Right lobe of liver (tissue), 6 donors: ENCODE data around the gene VTN. TPM values are rescaled to one million over a fixed set of nuclear protein-coding genes. Genes with fewer than 3 reads are reported as not detected.
A peak's percentile ranks its signal among the peaks of the same experiment; 100 is the strongest.

Experiments
- ATAC-seq, 4 donors: fragments of 200-7000 bp; cut with Tn5 transposase; one replicate each; pipeline ENCODE4 v1.9.1; 2020; ENCODE audit warnings: mild to moderate bottlenecking in 4 of 4, moderate library complexity in 4 of 4
- DNase-seq, 3 donors: peaks; one replicate each; pipeline ENCODE4 v3.0.0-alpha.2; 2020
- H3K27ac ChIP-seq, 3 donors: fragments of 200-600 bp; one replicate each; pipeline ENCODE4 v1.8.0; 2022
- H3K27me3 ChIP-seq, 2 donors: fragments of 200-600 bp; one replicate each; pipeline ENCODE4 v1.8.0; 2022
- H3K36me3 ChIP-seq, 4 donors: fragments of 200-600 bp; sonication (generic) in 1 of 4; one replicate each; pipeline versions ENCODE4 v1.5.1 to v1.8.0; 2017 to 2022; ENCODE audit warnings: control low read depth in 1 of 4
- H3K4me1 ChIP-seq, 4 donors: fragments of 200-600 bp; sonication (generic) in 1 of 4; one replicate each; pipeline versions ENCODE4 v1.5.1 to v1.8.0; 2017 to 2022; ENCODE audit warnings: control low read depth in 1 of 4
- H3K4me3 ChIP-seq, 3 donors: fragments of 200-600 bp; one replicate each; pipeline ENCODE4 v1.8.0; 2022
- H3K9me3 ChIP-seq, 4 donors: fragments of 200-600 bp; sonication (generic) in 1 of 4; one replicate each; pipeline versions ENCODE4 v1.5.1 to v1.8.0; 2017 to 2022; ENCODE audit warnings: control low read depth in 1 of 4
- CTCF ChIP-seq, 4 donors: fragments of 200-600 bp in 3 of 4; fragments of 450-650 bp in 1 of 4; IDR thresholded peaks; one replicate each; pipeline versions ENCODE4 v1.5.1 to v1.8.0; 2016 to 2022; ENCODE audit warnings: antibody characterized with exemption in 4 of 4, mild to moderate bottlenecking in 2 of 4
- POLR2A ChIP-seq: fragments of 450-650 bp; IDR thresholded peaks from one replicate; pipeline ENCODE4 v1.6.1; 2017; ENCODE audit warnings: antibody characterized with exemption, mild to moderate bottlenecking
- WGBS: methylation state at CpG from one replicate; pipeline ENCODE4 v1.1.6; 2018; ENCODE audit warnings: low coverage, low lambda C conversion rate; ENCODE audit not compliant: insufficient coverage; ENCODE audit errors: missing lambda C conversion rate; 5-methylcytosine and 5-hydroxymethylcytosine counted together
- intact Hi-C, 2 donors: fragments of 100-400 bp; cut with DNase I; formaldehyde crosslinking; loops; one replicate each; pipeline versions ENCODE4 v1.11.2 to v1.14.1; 2022
- total RNA-seq, 6 experiments: library from RNA; depleted of rRNA in 2 of 6; stranded (reverse); fragments of >200 nt in 2 of 6; fragmentation: NEBNext Ultra II Directional in 3 of 6; extraction: Animal tissue kit (Norgen Biotek cat#: 25700) in 3 of 6; gene quantifications; one replicate each; pipeline versions ENCODE4 v1.1.0 to v1.2.4, GENCODE V29; 2016 to 2023
- donor health status: DM: no; HTN: yes; CAD: no.
- donor health status: DM: no; HTN: no; CAD: no.
- donor health status: DM: no; HTN: no; CAD: no.
- donor health status: DM: no; HTN: yes; CAD: no.
- donor health status: DM: no; HTN: yes; CAD: no.

VTN gene
- total RNA-seq, 6 experiments from 2014 or later = 2,747 to 3,771 (median 3,031) TPM

GRCh38 chr17:28327031-28327607 lies 43.0 kb downstream of the VTN start:
- Histone ChIP-seq H3K36me3 (peaks cover 0 to 58% (median 18%) of the 10 kb centered on the region in 4 donors), H3K27ac (no peak overlapping the region), H3K4me1 (peaks cover 0 to 40% (median 9%) of the 10 kb centered on the region in 4 donors), H3K9me3 (no peaks in the 10 kb centered on the region), H3K4me3 (no peak overlapping the region), H3K27me3 (no peaks in the 10 kb centered on the region)
- TF ChIP-seq POLR2A = no peak
- no peak for TF ChIP-seq CTCF (IDR thresholded peaks at IDR 0.05)
- peak in 1 of 3 donors; percentile 23 for DNase-seq
- intact Hi-C loops = no loop called here
- WGBS = 78% methylated on average over 4 of the region's 9 CpGs
- no peak for ATAC-seq

GRCh38 chr17:28326114-28326513 lies 44.0 kb downstream of the VTN start:
- 66% methylated on average over 3 of the region's 7 CpGs for WGBS
- H3K4me3 ChIP-seq = no peak overlapping the region
- DNase-seq = peak in 1 of 3 donors; percentile 18
- H3K9me3 ChIP-seq = no peaks in the 10 kb centered on the region
- ATAC-seq = no peak
- TF ChIP-seq POLR2A (no peak), CTCF (IDR thresholded peaks at IDR 0.05) (no peak)
- no peaks in the 10 kb centered on the region for H3K27me3 ChIP-seq
- H3K27ac ChIP-seq = no peak overlapping the region
- intact Hi-C loops = no loop called here
- peaks cover 0 to 51% (median 15%) of the 10 kb centered on the region in 4 donors for H3K36me3 ChIP-seq
- H3K4me1 ChIP-seq = peaks cover 0 to 47% (median 9%) of the 10 kb centered on the region in 4 donors

GRCh38 chr17:28325211-28325610 lies 44.9 kb downstream of the VTN start:
- H3K27me3 ChIP-seq = no peaks in the 10 kb centered on the region
- H3K4me1 ChIP-seq = peaks cover 0 to 55% (median 9%) of the 10 kb centered on the region in 4 donors
- no peaks in the 10 kb centered on the region for H3K9me3 ChIP-seq
- DNase-seq = no peak
- no peak for TF ChIP-seq CTCF (IDR thresholded peaks at IDR 0.05)
- no peak for TF ChIP-seq POLR2A
- peaks cover 0 to 42% (median 15%) of the 10 kb centered on the region in 4 donors for H3K36me3 ChIP-seq
- intact Hi-C loops = no loop called here
- no peak overlapping the region for H3K4me3 ChIP-seq
- H3K27ac ChIP-seq = peak overlapping the region in 2 of 3 donors; percentile 42 to 76
- no peak for ATAC-seq
- WGBS = 60% methylated on average over 1 of the region's 5 CpGs

GRCh38 chr17:28324781-28325180 lies 45.3 kb downstream of the VTN start:
- no peaks in the 10 kb centered on the region for H3K27me3 ChIP-seq
- H3K27ac ChIP-seq = peak overlapping the region in 2 of 3 donors; percentile 42 to 76
- TF ChIP-seq CTCF (IDR thresholded peaks at IDR 0.05) = no peak
- no peak for TF ChIP-seq POLR2A
- peak overlapping the region in 1 of 3 donors; percentile 26 for H3K4me3 ChIP-seq
- WGBS = 59% methylated on average over 3 of the region's 3 CpGs
- DNase-seq = no peak
- H3K4me1 ChIP-seq = peaks cover 0 to 55% (median 9%) of the 10 kb centered on the region in 4 donors
- no peaks in the 10 kb centered on the region for H3K9me3 ChIP-seq
- intact Hi-C loops = no loop called here
- no peak for ATAC-seq
- peaks cover 0 to 39% (median 15%) of the 10 kb centered on the region in 4 donors for H3K36me3 ChIP-seq
